Heart left ventricle (tissue), 16 donors: ENCODE results near the gene SMTNL2. TPM values are rescaled to one million over a fixed set of nuclear protein-coding genes. Genes with fewer than 3 reads are reported as not detected.

ENCODE experiments used
- ATAC-seq, 4 donors: fragments of 200-7000 bp; cut with Tn5 transposase; one replicate each; pipeline ENCODE4 v1.9.1; 2020 to 2022; ENCODE audit warnings: moderate library complexity in 4 of 4, mild to moderate bottlenecking in 3 of 4, moderate number of reproducible peaks in 1 of 4
- DNase-seq, 5 donors: peaks; one replicate each; pipeline ENCODE4 v3.0.0-alpha.2; 2020
- H3K27ac ChIP-seq, 12 donors: fragments of 200-600 bp; sonication (generic) in 4 of 12; one replicate each; pipeline versions ENCODE4 v1.5.0 to v1.8.0; 2016 to 2022; ENCODE audit warnings: mild to moderate bottlenecking in 2 of 12
- H3K27me3 ChIP-seq, 9 donors: fragments of 200-600 bp; sonication (generic) in 2 of 9; one replicate each; pipeline versions ENCODE4 v1.5.1 to v1.8.0; 2016 to 2022; ENCODE audit warnings: mild to moderate bottlenecking in 3 of 9
- H3K36me3 ChIP-seq, 9 donors: fragments of 200-600 bp; sonication (generic) in 2 of 9; one replicate each; pipeline versions ENCODE4 v1.5.0 to v1.8.0; 2018 to 2022; ENCODE audit warnings: mild to moderate bottlenecking in 2 of 9
- H3K4me1 ChIP-seq, 12 donors: fragments of 200-600 bp; sonication (generic) in 4 of 12; one replicate each; pipeline versions ENCODE4 v1.5.0 to v1.8.0; 2016 to 2022; ENCODE audit warnings: mild to moderate bottlenecking in 3 of 12
- H3K4me3 ChIP-seq, 12 donors: fragments of 200-600 bp; sonication (generic) in 4 of 12; one replicate each; pipeline versions ENCODE4 v1.5.0 to v1.8.0; 2017 to 2022; ENCODE audit warnings: mild to moderate bottlenecking in 9 of 12, moderate library complexity in 4 of 12
- H3K9me3 ChIP-seq, 12 donors: fragments of 200-600 bp; sonication (generic) in 4 of 12; one replicate each; pipeline versions ENCODE4 v1.5.0 to v1.8.0; 2016 to 2022; ENCODE audit warnings: mild to moderate bottlenecking in 1 of 12
- CTCF ChIP-seq, 12 donors: fragments of 200-600 bp; sonication (generic) in 4 of 12; IDR thresholded peaks; one replicate each; pipeline versions ENCODE4 v1.5.0 to v1.8.0; 2018 to 2022; ENCODE audit warnings: antibody characterized with exemption in 12 of 12, mild to moderate bottlenecking in 5 of 12
- POLR2A ChIP-seq, 2 donors: fragments of 450-650 bp; IDR thresholded peaks; one replicate each; pipeline ENCODE4 v1.6.1; 2017; ENCODE audit warnings: antibody characterized with exemption in 2 of 2, mild to moderate bottlenecking in 2 of 2, moderate library complexity in 2 of 2
- WGBS, 4 donors: extraction: QIAGEN DNeasy Blood & Tissue Kit in 2 of 4; methylation state at CpG; one replicate each; pipeline versions ENCODE4 v1.1.5 to v1.1.7; 2013 to 2018; 5-methylcytosine and 5-hydroxymethylcytosine counted together
- intact Hi-C, 10 donors: fragments of 100-400 bp; cut with DNase I; formaldehyde crosslinking; loops; one replicate each; pipeline versions ENCODE4 v1.11.1 to v1.14.2; 2022
- polyA plus RNA-seq, 2 donors: library from polyadenylated mRNA; stranded (reverse); fragments of 200-250 nt; gene quantifications; one replicate each; pipeline ENCODE4 v1.2.3, GENCODE V29; 2013
- total RNA-seq, 9 donors: library from RNA; depleted of rRNA in 2 of 9; stranded (reverse); fragments of >200 nt in 2 of 9; fragmentation: NEBNext Ultra II Directional in 3 of 9; extraction: Animal tissue kit (Norgen Biotek cat#: 25700) in 3 of 9; gene quantifications; one replicate each; pipeline versions ENCODE4 v1.1.0 to v1.2.4, GENCODE V29; 2016 to 2023
- donor health status: ischemic (EF 13 %, LVEDD 7.1; RV severe dilation, severe dysfunction).
- donor health status: healthy with polysubstance abuse.
- donor health status: DM: no; HTN: yes; CAD: no.
- donor health status: DM: no; HTN: no; CAD: no.
- donor health status: ischemic (EF 25% LVEDD 6.9; RV normal size, moderate dysfunction).
- donor health status: ischemic (EF 25% LVEDD 5.7; RV mildly dilated, moderate dysfunction).
- donor health status: healthy.
- donor health status: DM: yes; HTN: yes; CAD: no.
- donor health status: ischemic (EF 35%, LVEDD 5.7; RV mildly dilated, moderate dysfunction).
- donor health status: nonischemic (EF 11% LVEDD 7.7; RV severe dilation, severe dysfunction).
- donor health status: DM: yes; HTN: yes; CAD: no.
- donor health status: PGD.
- donor health status: ischemic (EF 29% LVEDD 5.4; RV normal size, mild dysfunction).
- donor health status: nonischemic (EF 23%, LVEDD 6.1; RV moderate dilation, normal function).

SMTNL2 gene
- total and polyA plus RNA-seq, 11 donors: 2.1 to 47.5 (median 15.6) TPM

DNA sequence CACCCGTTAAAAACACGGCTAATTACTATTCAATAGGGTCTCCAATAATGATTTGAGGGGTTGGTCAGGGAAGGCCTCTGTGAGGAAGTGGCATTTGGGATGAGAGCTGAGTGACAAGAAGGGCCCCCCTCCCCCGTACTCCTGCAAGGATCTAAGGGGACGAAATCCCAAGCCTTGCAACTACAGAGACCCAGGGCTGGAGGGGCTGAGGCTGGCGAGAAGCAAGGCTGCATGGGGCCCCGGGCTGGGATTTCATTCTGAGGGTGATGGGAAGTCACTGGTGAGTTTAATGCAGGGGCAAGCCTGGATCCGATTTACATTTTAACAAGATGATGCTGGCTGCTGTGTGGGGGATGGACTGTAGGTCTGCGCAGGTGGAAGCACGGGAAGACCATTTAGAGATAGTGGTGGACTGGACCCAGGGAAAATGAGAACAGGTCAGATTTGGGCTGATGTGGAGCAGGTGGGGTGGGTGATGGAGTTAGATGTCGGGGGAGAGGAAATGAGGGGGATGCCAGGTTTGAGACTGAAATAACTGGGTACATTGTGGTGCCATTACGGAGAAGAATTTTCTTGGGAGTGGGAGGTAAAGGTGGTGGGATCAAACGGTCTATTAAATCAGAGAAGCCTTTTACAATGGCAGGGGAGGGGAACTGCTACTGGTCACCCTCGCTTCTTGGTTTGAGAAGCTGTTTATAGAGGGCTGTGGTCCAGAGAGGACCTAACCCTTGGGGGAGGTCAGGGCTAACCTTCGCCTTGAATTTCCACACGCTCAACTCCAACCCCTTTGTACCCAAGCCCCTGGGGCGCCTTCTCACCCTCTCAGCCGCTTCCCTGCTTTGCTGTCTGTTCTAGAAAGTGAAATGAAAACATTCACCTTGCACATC is 28.2 kb upstream of the SMTNL2 start:
- H3K4me1 ChIP-seq: peaks cover 3 to 25% (median 17%) of the 10 kb centered on the region in 12 donors
- H3K27me3 ChIP-seq: no peaks in the 10 kb centered on the region
- peak in 1 of 5 donors; percentile 13 for DNase-seq
- intact Hi-C loops: loop anchor here in 2 of 10 donors (5.0 kb wide), 1 partner anchor 134 kb away; no protein-coding TSS in a partner anchor
- WGBS, 4 donors: 63 to 70% (median 67%) methylated on average over 17 of the region's 17 CpGs
- peak overlapping the region in 11 of 12 donors; percentile 81 to 93 (median 87) for H3K27ac ChIP-seq
- ATAC-seq: no peak
- H3K9me3 ChIP-seq: no peaks in the 10 kb centered on the region
- peaks cover 0 to 26% (median 24%) of the 10 kb centered on the region in 9 donors for H3K36me3 ChIP-seq
- TF ChIP-seq POLR2A (IDR thresholded peaks at IDR 0.05): no peak
- no peak for TF ChIP-seq CTCF (IDR thresholded peaks at IDR 0.05)
- peak overlapping the region; percentile 43 to 94 (median 80) for H3K4me3 ChIP-seq

DNA sequence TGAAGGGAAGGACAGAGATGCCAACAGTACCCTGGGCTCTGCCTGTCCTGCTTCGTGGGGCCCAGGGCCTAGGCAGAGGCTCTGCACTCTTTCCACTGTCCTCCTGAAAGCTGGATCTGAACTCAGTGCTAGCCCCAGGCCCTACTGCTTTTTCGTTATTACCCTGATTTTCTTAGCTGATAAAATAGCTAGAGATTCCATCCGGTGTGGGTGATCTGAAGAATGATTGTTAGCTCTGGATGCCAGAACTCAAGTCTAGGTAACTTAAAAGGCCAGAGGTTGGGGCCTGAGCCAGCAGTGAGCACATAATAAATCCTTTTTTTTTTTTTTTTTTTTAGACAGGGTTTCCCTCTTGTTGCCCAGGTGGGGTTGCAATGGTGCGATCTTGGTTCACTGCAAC is 27.3 kb upstream of the SMTNL2 start:
- intact Hi-C loops: loop anchor here in 2 of 10 donors (5.0 kb wide), 1 partner anchor 135 kb away; no protein-coding TSS in a partner anchor
- no peak overlapping the region for H3K27ac ChIP-seq
- no peaks in the 10 kb centered on the region for H3K9me3 ChIP-seq
- H3K4me3 ChIP-seq: no peak overlapping the region
- peaks cover 0 to 17% (median 15%) of the 10 kb centered on the region in 9 donors for H3K36me3 ChIP-seq
- DNase-seq: peak in 1 of 5 donors; percentile 7
- H3K4me1 ChIP-seq: peaks cover 3 to 25% (median 17%) of the 10 kb centered on the region in 12 donors
- WGBS, 4 donors: 72 to 94% (median 93%) methylated on average over 4 of the region's 4 CpGs
- ATAC-seq: no peak
- H3K27me3 ChIP-seq: no peaks in the 10 kb centered on the region
- no peak for TF ChIP-seq CTCF (IDR thresholded peaks at IDR 0.05)
- no peak for TF ChIP-seq POLR2A (IDR thresholded peaks at IDR 0.05)

- TF ChIP-seq POLR2A (IDR thresholded peaks at IDR 0.05) (no peak), CTCF (IDR thresholded peaks at IDR 0.05) (no peak)
- Histone ChIP-seq H3K36me3 (peaks cover 0 to 9% (median 7%) of the 10 kb centered on the region in 9 donors), H3K9me3 (no peaks in the 10 kb centered on the region), H3K4me3 (no peak overlapping the region), H3K27ac (no peak overlapping the region), H3K27me3 (no peaks in the 10 kb centered on the region), H3K4me1 (peaks cover 3 to 32% (median 19%) of the 10 kb centered on the region in 12 donors)
- WGBS, 4 donors: 88 to 94% (median 91%) methylated on average over 2 to 6 of the region's 6 CpGs
- ATAC-seq (no peak), DNase-seq (peak in 1 of 5 donors; percentile 15)
- intact Hi-C loops: loop anchor here in 2 of 10 donors (5.0 kb wide), 1 partner anchor 135 kb away; no protein-coding TSS in a partner anchor
Measured at GRCh38 chr17:4557626-4558346, 26.5 kb upstream of the SMTNL2 start.
